Natural killer cell (primary cell): ENCODE measurements around the gene APOL1. TPM values are rescaled to one million over a fixed set of nuclear protein-coding genes. Genes with fewer than 3 reads are reported as not detected.
A peak's percentile ranks its signal among the peaks of the same experiment; 100 is the strongest.

Experiments
- ATAC-seq, 3 donors: fragments of 150-1000 bp in 2 of 3; fragments of 200-7000 bp in 1 of 3; cut with Tn5 transposase; 1 replicate in 1 of 3; 2 replicates in 2 of 3; pipeline ENCODE4 v1.10.0; 2021; ENCODE audit warnings: mild to moderate bottlenecking in 2 of 3, moderate library complexity in 2 of 3
- DNase-seq, 2 donors: peaks; one replicate each; pipeline versions ENCODE4 v3.0.0 to v3.0.0-alpha.2; 2013 to 2021; ENCODE audit warnings: mixed read lengths in 1 of 2
- H3K27ac ChIP-seq: one replicate; pipeline ENCODE4 v1.5.1; 2013; ENCODE audit warnings: mild to moderate bottlenecking, low read length
- H3K27me3 ChIP-seq: one replicate; pipeline ENCODE4 v1.6.1; 2013; ENCODE audit warnings: low read length; ENCODE audit not compliant: control insufficient read depth, insufficient read depth
- H3K36me3 ChIP-seq: one replicate; pipeline ENCODE4 v1.6.1; 2013; ENCODE audit warnings: low read length; ENCODE audit not compliant: control insufficient read depth, insufficient read depth
- H3K4me1 ChIP-seq: one replicate; pipeline ENCODE4 v1.6.1; 2013; ENCODE audit warnings: low read length; ENCODE audit not compliant: control insufficient read depth, insufficient read depth
- H3K4me3 ChIP-seq: one replicate; pipeline ENCODE4 v1.5.1; 2013; ENCODE audit warnings: low read length
- H3K9me3 ChIP-seq: one replicate; pipeline ENCODE4 v1.6.1; 2013; ENCODE audit warnings: low read length; ENCODE audit not compliant: control insufficient read depth, insufficient read depth
- H3K27ac Mint-ChIP-seq, 2 donors: one replicate each; pipeline ENCODE4 v1.8.0; 2022; ENCODE audit warnings: mild to moderate bottlenecking in 2 of 2, mixed read lengths in 2 of 2, moderate library complexity in 1 of 2
- H3K27me3 Mint-ChIP-seq, 2 donors: one replicate each; pipeline ENCODE4 v1.8.0; 2022; ENCODE audit warnings: low read depth in 2 of 2, mixed read lengths in 2 of 2
- H3K36me3 Mint-ChIP-seq: one replicate; pipeline ENCODE4 v1.8.0; 2022; ENCODE audit warnings: mixed read lengths
- H3K4me1 Mint-ChIP-seq, 2 donors: one replicate each; pipeline ENCODE4 v1.8.0; 2022; ENCODE audit warnings: mixed read lengths in 2 of 2
- H3K4me3 Mint-ChIP-seq: one replicate; pipeline ENCODE4 v1.8.0; 2022; ENCODE audit warnings: mild to moderate bottlenecking, moderate library complexity, mixed read lengths
- H3K9me3 Mint-ChIP-seq, 2 donors: one replicate each; pipeline ENCODE4 v1.8.0; 2022; ENCODE audit warnings: mixed read lengths in 2 of 2
- WGBS: methylation state at CpG from one replicate; pipeline ENCODE4 v1.1.7; 2013; ENCODE audit warnings: missing lambda C conversion rate; ENCODE audit not compliant: insufficient coverage; 5-methylcytosine and 5-hydroxymethylcytosine counted together
- intact Hi-C: fragments of 100-400 bp; cut with micrococcal nuclease; formaldehyde crosslinking; loops from one replicate; pipeline ENCODE4 v1.14.2; 2022
- total RNA-seq, 4 donors: library from RNA; stranded (reverse); fragments of 120-200 nt in 1 of 4; gene quantifications; one replicate each; pipeline versions ENCODE4 v1.2.3 to v1.2.4, GENCODE V29; 2013 to 2022
- TF ChIP-seq, protein P1 (sequence below): fragments of 200-600 bp; IDR thresholded peaks from one replicate; pipeline ENCODE4 v1.8.0; 2022; ENCODE audit warnings: antibody characterized with exemption

Gene APOL1
- total RNA-seq, 3 donors from 2014 or later (not counting 1 experiment from before 2014, with no cell fraction given): 39.5 to 51.2 (median 49.6) TPM

DNA sequence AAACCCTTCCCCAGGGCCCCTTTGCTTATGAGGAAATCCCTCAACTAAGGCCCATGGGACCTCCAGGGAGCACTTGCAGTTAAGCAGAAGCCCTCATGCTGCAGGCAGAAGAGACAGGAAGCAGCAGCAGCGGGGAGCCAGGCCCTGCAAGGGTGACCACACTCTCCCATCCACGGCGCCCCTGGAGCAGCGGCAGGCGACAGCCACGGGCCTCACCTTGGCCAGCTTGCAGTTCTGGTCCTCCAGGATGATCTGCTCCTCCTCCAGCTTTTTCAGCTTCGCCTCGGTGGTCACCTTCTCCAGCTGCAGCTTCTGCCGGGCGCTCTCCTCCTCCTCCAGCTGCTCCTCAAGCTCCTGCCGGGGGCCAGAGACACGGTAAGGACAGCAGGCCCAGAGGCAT is 47.0 kb downstream of the APOL1 start:
- Histone ChIP-seq H3K27ac (no peak overlapping the region), H3K36me3 (peaks cover 96% of the 10 kb centered on the region), H3K9me3 (no peaks in the 10 kb centered on the region), H3K4me3 (no peak overlapping the region), H3K4me1 (peaks cover 7% of the 10 kb centered on the region), H3K27me3 (no peaks in the 10 kb centered on the region)
- no peaks in the 10 kb centered on the region for H3K9me3 Mint-ChIP-seq
- no peaks in the 10 kb centered on the region for H3K27me3 Mint-ChIP-seq
- TF ChIP-seq, protein P1, sequence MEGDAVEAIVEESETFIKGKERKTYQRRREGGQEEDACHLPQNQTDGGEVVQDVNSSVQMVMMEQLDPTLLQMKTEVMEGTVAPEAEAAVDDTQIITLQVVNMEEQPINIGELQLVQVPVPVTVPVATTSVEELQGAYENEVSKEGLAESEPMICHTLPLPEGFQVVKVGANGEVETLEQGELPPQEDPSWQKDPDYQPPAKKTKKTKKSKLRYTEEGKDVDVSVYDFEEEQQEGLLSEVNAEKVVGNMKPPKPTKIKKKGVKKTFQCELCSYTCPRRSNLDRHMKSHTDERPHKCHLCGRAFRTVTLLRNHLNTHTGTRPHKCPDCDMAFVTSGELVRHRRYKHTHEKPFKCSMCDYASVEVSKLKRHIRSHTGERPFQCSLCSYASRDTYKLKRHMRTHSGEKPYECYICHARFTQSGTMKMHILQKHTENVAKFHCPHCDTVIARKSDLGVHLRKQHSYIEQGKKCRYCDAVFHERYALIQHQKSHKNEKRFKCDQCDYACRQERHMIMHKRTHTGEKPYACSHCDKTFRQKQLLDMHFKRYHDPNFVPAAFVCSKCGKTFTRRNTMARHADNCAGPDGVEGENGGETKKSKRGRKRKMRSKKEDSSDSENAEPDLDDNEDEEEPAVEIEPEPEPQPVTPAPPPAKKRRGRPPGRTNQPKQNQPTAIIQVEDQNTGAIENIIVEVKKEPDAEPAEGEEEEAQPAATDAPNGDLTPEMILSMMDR: no peak
- WGBS: 89% methylated on average over 12 of the region's 12 CpGs
- H3K4me1 Mint-ChIP-seq: peaks cover 4 to 14% of the 10 kb centered on the region in 2 donors
- DNase-seq (no peak), ATAC-seq (no peak)
- no peak overlapping the region for H3K27ac Mint-ChIP-seq
- peaks cover 15% of the 10 kb centered on the region for H3K36me3 Mint-ChIP-seq
- intact Hi-C loops: no loop called here
- no peak overlapping the region for H3K4me3 Mint-ChIP-seq

DNA sequence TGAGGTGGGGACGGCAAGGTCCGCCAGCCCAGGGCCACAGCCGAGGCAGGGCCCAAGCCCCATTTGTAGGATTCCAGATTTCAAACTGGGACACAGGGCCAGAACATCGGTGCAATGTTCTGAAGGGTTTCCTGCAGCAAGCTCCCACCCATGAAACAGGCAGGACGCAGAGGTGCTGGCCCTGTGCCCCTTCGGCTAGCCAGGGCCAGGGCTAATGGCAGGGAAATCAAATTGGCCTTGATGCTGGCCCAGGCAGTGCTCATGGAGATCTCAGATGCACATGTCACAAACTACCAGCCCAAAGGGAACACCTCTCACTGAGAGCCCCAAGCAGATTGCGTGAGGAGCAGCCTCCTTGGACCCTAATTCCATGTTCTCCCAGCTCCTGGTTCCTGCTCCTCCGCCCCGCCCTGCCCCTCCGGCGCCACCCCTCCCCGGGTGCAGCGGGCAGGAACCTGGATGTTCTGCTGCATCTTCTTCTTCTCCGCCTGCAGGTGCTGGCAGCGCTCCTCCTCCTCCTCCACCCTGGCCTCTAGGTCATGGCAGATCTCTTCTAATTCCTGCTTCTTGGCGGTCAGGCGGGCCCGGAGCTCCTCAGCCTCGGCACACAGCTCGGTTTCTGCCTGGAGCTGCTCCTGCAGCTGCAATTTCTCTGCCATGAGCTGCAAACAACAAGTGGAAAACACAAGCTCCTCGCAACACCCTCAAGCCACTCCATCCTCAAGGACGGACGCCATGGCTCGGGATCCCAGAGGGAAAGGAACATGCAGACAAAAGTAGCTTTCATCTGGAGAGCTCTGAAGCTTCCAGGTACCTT is 47.7 kb downstream of the APOL1 start:
- no peak overlapping the region for H3K4me3 ChIP-seq
- no peak for ATAC-seq
- H3K27ac Mint-ChIP-seq: peak overlapping the region in 1 of 2 donors; percentile 64
- H3K36me3 Mint-ChIP-seq: peaks cover 13% of the 10 kb centered on the region
- H3K9me3 ChIP-seq: no peaks in the 10 kb centered on the region
- no peaks in the 10 kb centered on the region for H3K9me3 Mint-ChIP-seq
- 97% methylated on average over 24 of the region's 24 CpGs for WGBS
- H3K4me3 Mint-ChIP-seq: no peak overlapping the region
- no peaks in the 10 kb centered on the region for H3K27me3 ChIP-seq
- no peak overlapping the region for H3K27ac ChIP-seq
- H3K4me1 ChIP-seq: peaks cover 7% of the 10 kb centered on the region
- H3K27me3 Mint-ChIP-seq: no peaks in the 10 kb centered on the region
- no peak for DNase-seq
- TF ChIP-seq, protein P1: no peak
- intact Hi-C loops: loop anchor here (1.0 kb wide), 2 partner anchors 170 to 186 kb away; no protein-coding TSS in a partner anchor
- H3K36me3 ChIP-seq: peaks cover 96% of the 10 kb centered on the region
- peaks cover 4 to 14% of the 10 kb centered on the region in 2 donors for H3K4me1 Mint-ChIP-seq

- intact Hi-C loops: loop anchor here (1.0 kb wide), 2 partner anchors 169 to 185 kb away; no protein-coding TSS in a partner anchor
- H3K36me3 Mint-ChIP-seq: peaks cover 7% of the 10 kb centered on the region
These were observed 48.5 kb downstream of the APOL1 start for GRCh38 chr22:36301384-36301828.

More at GRCh38 chr22:36301384-36301828, 48.5 kb downstream of the APOL1 start:
- H3K36me3 ChIP-seq: peaks cover 96% of the 10 kb centered on the region
- Mint-ChIP-seq H3K4me3 (no peak overlapping the region), H3K27ac (peak overlapping the region in 1 of 2 donors; percentile 64), H3K9me3 (no peaks in the 10 kb centered on the region), H3K4me1 (peaks cover 4 to 14% of the 10 kb centered on the region in 2 donors), H3K27me3 (no peaks in the 10 kb centered on the region)
- DNase-seq: peak; percentile 79 to 92
- H3K27me3 ChIP-seq: no peaks in the 10 kb centered on the region
- TF ChIP-seq, protein P1: peak; percentile 95
- no peak overlapping the region for H3K4me3 ChIP-seq
- peaks cover 7% of the 10 kb centered on the region for H3K4me1 ChIP-seq
- 44% methylated on average over 13 of the region's 13 CpGs for WGBS
- H3K27ac ChIP-seq: no peak overlapping the region
- H3K9me3 ChIP-seq: no peaks in the 10 kb centered on the region
- peak; percentile 88 to 97 (median 92) for ATAC-seq
